ENCODE results near the gene ISOC2.
"Not testable (repeated sequence)": the region's sequence is repeated elsewhere in the genome, so short reads cannot be mapped to it uniquely, and the experiment has no call there.

The ISOC2 gene

DNA sequence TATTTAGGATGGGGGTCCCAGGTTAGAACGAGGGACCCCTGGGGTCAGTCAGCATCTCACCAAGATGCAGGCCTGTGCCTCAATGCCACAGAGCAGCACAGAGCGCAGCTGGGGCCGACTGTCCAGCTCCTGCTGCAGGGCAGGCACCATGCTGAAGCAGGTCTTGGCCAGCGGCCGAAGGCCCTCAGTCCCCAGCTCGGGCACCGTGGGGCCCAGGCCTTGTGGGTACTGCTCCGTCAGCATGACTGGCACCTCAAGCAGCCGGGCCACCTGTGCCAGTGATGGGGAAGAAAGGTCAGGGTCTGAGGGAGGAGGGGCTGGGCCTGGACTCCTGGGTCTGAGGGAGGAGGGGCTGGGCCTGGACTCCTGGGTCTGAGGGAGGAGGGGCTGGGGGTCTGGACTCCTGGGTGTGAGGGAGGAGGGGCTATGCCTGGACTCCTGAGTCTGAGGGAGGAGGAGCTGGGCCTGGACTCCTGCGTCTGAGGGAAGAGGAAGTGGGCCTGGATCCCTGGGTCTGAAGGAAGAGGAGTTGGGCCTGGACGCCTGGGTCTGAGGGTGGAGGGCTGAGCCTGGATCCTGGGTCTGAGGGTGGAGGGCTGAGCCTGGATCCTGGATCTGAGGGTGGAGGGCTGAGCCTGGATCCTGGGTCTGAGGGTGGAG, 5.7 kb downstream of the ISOC2 start:
- DNase-seq = no peak

DNA sequence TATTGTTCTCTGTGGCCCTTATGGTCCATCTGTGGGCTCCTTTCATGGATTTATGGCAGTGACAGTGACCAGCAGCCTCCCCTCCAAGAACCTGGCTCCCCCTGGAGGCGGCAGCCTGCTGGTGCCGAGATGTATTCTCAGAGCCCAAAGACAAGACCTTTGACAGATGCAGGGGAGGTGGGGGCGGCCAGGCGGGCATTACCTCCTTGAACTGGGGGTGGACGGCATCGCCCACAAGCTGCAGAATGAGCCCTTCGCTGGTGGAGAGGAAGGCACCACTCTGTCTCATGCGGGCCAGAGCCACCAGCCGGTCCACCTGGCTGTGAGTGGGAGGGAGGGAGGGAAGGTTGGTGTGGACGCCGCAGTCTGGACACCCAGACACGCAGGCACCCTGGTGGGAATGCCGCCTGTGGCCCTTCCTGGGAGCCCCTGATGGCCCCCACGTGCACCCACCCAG, 6.6 kb downstream of the ISOC2 start:
- DNase-seq = peak; percentile 65

DNA sequence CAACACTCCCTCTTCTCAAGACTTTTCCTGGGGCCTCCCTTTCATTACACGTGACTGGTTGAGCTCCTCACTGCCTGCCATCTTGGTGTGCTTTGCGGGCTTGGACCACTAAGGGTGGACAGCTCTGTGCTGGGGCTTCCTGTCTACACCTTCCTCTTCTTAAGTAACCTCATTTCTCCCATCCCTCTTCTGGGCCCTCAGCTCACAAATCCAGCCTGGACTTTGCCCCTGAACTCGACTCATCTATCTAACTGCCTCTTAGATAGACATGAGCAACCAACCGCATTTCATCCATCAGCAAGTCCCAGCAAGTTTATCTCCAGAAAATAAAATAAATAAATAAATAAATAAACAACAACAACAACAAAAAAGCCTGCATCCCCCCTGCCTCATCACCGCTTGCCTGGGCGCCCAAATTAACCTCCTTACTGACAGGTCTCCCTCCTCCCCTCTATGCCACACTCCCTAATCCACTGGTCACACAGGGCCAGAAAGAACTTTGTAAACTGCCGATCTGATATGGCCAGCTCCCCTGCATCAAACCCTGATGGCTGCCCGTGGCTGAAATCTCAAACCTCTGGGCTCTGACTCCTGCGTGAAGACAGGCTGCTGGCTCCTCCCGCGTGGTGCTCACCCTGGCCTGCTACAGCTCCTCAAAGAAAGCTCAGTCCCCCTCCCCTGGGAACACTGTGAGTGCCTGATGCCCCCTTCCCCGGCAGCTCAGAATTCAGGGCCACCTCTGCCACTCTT, 7.8 kb downstream of the ISOC2 start:
- DNase-seq = no peak

DNA sequence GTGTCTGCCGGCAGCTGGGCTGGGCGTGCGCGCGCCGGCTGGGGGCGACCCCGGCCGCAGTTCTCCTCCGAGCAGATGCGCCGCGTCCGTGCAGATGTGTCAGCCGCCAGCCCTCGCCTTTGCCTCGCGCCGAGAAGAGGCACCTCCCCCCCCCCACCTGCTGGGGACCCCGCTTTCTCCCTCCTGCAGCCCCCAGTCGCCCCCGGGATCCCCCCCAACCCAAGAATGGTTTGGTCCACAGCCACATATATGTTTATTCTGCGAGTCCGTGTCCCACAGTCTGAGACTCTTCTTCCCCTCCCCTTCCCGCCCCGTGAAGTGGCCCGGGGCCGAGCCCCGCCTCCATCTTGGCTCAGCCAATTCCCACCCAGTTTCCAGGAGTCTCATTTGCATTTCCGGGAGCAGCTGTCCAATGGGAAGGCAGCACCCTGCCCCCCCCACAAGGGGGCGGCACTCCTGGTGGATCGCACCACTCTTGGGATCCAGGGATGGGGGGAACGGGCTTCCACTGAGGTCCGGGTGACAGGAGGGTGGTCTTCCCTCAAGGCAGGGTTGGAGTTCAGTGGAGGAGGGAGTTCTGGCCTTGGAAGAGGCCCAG, 8.6 kb downstream of the ISOC2 start:
- peak; percentile 52 for DNase-seq

DNA sequence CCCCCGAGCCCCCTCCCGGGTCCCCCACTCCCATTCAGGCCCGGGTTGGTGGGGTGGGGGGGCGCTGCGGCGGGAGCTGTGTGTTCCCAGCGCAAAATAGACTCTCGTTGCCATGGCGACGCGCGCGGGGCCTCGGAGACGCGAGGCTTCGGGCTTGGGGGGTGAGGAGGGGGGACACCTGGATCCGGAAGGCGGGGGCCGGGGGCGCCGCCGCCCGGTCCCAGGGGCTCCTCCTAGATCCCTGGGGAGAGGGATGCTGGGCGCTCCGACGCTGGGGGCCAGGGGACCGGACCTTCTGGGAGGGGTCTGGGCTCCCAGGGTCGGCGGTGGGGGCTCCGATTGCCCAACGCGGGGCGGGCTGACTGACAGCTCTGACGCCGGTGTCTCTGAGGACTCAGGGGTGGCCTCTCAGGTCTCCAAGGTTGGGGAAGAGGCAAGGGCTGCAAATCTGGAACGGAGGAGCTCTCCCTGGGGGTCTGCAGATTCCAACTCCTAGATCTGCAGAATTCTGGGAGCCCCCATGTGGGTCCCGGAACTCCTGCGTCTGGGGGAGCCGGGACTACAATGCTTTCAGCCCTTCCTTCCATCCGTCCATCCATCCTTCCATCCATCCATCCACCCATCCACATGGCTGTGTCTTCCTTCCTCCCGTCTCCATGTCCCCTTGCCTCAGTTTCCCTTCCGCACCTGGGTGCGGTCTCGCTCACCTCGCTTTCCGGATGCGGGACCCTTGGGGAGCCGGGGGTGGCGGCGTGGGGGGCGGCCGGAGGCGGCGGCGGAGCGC, 9.3 kb downstream of the ISOC2 start:
- DNase-seq = peak; percentile 32

DNA sequence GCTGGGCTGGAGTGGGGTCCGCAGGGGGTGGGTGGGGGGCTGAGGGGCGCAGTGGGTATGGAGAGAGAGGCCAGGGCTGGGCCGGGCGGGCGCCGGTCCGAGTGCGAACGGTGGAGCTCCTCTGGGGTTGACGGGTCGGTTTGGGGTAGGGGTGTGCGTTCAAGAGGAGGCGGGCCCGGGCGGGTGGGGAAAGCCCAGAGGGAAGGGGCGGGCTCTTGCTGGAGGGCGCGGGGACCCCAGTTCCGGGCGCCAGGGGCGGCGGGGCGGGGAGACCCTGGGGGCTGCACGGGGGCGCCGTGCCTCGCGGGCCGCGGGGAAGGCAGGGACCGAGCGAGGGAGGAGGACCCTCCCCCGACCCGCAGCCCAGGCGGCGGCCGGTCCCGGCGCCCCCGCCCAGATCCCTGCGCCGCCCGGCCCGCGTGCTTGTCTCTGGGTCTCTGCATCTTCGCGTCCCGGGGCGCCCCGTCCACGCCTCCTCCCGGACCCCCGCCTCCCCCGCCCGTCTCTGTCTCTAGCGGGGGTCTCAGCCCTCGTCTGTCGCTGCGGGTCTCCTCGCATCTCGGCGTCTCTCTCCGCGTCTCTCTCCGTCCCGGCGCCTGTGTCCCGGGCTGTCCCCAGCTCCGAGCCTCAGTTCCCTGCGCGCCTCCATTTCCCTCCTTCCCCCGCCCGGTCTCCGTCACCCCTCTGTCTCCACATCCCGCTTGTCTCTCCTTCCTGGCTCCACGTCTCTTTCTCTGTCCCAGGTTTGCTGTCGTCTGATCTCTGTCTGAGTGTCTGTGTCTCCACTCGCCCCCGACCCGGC, 10.1 kb downstream of the ISOC2 start:
- peak; percentile 26 for DNase-seq

DNA sequence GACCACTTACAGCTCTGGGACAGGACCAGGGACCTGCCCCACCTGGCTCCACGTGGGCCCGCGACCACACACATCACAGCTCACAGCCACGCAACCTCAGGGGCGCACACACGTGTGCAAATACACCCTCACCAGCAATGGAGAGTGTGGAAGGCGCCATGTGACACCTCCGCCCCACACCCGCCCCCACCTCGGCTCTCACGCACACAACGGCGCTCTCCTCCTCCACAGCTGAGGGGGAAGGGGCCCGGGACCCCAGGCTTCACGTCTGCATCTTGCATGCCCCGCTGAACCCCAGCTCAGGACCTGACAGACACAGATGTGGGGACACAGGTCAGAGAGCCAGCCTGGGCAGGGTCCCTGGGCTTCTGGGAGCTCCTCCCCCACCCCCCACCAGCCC, 12.0 kb downstream of the ISOC2 start:
- DNase-seq = no peak

DNA sequence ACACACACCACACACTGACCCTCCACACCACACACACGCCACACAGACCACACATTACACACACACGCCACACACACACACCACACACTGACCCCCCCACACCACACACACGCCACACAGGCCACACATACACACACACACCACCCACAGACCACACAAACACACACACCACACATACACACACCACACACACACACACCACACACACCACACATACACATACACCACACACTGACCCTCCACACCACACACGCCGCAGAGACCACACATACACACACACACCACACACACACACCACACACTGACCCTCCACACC, 13.3 kb downstream of the ISOC2 start:
- DNase-seq = not testable (repeated sequence)

DNA sequence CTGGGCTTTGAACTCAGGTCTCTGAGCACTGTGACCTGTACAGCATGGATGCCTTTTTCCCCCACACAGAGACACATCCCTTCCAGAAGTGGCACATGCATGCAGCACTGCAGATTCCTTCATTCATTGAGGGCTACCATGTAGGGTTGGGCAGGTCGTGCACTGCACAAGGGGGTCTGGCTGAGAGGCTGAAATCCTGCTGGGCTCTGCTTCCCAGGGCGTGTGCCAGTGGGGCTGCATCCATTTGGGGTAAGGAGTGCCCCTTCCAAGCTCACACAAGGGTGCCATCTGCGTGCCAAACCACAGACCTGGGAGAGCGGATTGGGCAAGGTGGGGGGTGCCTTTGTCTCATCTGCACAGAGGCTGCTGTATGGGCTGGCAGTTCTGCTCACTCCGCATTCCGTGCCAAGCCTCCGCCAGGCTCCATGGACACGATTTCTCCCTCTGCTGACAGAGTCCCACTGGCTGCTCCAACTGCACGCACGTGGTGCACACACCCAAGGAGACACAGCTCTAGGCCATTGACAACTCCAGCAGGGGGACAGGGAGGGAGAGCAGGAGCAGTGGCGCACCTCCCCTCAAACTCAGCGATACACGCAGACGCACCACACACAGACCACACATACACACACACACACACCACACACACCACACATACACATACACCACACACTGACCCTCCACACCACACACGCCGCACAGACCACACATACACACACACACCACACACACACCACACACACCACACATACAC, 13.8 kb downstream of the ISOC2 start:
- DNase-seq = no peak

DNA sequence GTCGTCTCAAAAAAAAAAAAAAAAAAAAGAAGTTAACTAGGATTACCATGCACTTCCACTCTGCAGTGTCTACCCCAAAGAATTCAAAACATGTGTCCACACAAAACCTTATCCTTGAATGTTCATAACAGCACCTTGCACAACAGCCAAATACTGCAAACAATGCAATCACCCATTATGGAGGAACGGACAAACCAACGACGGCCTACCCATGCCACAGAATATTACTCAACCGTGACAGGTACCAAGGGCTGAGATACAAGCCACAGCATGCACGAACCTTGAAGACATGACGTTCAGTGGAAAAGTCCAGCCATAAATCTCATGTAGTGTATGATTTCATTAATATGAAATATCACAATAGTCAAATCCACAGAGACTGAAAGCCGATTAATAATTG, 15.4 kb downstream of the ISOC2 start:
- DNase-seq = no peak

DNA sequence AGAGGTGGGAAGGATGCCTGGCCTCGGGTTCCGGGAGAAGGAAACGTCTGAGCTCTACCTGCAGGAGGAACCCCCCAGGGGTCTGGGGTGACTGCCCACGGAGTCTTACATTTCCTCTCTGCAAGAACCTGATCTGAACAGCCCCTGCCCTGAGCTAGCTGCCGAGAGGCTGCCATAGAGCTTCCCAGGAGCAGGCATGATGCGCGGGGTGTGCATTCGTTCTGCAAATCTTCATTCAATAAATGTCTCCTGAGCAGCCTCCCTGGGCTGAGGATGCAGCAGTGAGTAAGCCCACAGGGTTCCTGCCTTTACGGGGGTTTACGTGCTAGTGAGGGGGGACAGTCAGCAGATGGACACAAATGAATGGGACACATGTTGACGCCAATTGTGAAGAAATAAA, 16.8 kb downstream of the ISOC2 start:
- DNase-seq = no peak

DNA sequence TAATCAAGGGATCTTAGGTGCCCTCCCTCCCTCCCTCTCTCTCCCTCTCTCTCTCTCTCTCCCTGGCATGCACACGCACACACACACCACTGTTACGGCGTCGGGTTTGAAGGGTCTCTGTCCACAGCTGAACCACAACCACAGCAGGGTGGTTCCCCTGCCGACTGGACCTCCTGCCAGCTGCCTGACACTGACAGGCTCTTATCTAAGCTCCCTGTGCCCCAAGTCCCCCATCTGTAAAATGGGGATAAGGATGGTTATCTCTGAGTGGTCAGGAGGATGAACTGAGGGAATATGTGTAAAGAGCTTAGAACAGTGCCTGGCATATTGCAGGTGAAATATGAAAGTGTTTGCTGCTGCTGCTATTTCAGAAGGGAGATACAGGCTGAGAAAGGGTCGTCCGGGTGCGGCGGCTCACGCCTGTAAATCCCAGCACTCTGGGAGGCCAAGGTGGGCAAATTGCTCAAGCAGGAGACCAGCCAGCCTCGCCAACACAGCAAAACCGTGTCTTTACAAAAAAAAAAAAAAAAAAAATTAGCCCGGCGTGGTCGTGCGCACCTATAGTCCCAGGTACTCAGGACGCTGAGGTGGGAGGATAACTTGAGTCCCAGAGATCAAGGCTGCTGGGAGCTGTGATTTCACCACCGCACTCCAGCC, 17.5 kb downstream of the ISOC2 start:
- no peak for DNase-seq

DNA sequence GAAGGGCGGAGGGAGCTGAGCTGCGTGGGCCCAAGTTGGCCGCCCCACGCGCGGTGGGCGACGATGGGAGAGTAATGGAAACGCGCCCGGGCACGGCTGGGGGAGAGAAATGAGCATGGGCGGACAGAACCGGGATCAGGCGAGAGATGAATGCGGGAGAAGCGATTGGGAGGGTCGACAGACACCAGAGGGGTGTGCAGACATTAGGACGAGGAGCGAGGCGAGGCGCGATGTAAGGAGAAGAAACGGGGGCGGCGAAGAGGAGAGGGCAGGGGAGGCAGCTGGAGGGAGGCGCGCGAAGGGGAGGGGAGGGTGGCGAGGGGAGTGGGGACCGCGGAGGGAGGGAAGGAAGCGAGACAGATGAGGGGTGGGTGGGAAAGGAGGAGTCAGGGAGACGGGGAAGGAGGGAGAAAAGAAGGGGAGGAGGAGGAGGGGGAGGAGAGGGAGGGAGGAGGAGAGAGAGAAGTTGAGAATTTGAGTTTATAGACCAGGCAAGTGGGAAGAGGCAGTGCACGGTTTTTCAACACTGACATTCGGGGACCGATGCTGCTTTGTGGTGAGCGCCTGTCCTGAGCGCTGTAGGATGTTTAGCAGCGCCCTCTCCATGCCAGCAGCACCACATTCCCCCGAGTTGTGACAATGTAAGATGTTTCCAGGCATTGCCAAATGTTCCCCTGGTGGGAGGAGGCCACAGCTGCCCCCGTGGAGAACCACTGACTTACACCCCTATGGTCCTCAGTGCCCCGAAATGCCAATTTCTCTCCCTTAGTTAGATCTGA, 18.2 kb downstream of the ISOC2 start, which contains the start of gene SHISA7:
Gene SHISA7 (minus strand): TSS at position 256 of the 779 bp plus-strand sequence. CDS start 437 bp downstream, outside the sequence.
- no peak for DNase-seq

DNA sequence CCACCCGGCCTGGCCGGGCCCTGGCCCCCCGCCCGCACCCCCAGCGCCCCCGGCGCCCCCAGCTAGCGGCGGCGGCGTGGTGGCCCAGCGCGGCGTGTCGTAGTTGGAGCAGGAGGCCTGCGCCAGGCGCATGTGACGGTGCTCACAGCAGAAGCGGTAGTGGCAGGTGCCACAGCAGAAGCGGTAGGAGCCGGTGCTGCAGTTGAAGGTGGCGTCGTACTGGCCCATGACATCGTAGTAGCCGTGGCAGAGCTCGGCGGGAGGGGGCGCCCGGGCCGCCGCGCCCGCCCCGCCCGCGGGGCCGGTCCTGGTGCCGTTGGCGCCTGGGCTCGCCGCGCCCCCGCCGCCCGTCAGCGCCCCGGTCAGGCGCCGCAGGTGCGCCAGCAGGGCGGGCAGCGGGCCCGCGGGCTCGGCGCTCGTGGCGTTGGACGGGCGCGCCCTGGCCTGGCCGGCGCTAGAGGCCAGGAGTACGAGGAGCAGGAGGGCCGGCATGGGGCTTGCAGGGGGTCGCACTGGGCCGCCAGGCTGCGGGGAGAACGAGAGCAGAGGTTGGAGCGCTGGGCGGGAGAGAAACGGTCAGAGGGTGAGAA, 19.0 kb downstream of the ISOC2 start:
- no peak for DNase-seq

DNA sequence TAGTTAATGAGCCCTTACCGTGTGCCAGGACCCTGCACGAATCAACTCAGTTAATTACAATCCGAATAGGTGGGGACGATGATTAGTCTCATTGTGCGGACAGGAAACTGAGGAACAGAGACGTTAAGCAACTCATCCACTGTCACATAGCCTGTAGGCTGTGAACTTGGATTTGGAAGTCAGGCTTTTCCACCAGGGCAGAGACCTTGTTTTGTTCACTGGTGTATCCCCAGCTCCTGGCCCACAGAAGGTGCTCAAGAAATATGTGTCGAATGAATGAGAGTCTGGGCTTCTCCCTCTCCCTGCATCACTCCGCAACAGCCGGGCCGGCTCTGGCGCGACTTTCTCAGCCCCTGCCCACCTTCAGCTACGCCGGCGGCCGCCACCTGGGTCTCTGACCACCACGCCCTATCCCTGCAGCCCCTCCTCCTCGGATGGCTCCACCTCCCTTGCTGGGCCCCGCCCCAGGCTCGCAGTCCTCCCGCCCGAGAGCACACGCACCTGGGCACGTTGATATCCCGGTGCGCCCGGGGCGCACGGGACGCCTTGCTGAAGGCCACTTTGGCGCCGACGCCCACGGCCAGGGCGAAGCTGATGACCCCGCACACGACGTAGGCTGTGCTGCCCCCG, 19.6 kb downstream of the ISOC2 start:
- no peak for DNase-seq

DNA sequence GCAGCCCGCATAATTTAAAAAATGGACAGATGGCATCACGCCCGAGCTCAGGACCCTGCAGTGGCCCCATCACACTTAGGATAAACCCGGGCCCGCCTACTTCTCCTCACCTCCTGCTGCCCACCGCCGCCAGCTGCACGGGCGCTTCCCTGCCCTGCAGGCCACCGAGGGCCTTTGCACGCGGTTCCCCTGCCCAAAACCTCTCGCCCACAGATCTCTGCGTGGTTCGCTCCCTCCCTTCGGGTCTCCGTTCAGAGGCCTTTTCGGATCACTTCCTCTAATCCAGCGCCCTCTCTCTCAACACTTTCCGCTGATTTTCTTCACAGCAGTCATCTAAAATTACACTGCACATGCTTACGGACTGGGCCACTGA, 20.1 kb downstream of the ISOC2 start:
- DNase-seq = no peak

DNA sequence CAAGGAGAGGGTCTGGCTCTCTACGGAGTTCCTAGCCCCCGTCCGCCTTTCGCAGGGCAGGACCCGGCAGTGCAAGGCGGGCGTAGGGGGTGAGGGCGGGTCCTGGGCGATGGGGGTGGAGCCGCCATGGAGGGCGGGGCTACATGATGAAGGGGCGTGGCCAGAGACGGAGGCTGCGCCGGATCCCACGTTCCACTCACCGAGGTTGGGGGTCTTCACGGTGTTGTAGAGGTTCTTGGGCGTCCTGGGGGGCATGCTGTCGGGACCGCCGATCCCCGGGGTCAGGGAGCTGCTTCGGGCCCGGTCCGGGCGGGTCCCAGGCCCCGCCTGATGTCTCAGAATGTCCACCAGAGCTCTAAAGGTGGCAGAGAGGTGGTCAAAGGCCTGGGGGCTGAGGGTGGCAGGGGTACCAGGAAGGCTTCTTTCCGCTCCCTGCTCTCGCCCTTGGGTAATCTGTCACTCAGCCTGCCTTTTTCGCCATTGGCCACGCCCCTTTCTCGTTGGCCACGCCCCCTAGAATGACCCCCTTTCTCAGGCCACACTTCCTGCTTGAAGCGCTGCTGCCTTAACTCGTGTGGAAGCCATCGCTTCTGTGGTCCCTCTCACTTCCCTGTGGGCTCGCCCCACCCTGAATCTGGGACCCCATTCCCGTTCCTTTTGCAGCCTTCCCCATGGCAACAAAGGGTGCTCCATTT, 20.9 kb downstream of the ISOC2 start:
- no peak for DNase-seq

DNA sequence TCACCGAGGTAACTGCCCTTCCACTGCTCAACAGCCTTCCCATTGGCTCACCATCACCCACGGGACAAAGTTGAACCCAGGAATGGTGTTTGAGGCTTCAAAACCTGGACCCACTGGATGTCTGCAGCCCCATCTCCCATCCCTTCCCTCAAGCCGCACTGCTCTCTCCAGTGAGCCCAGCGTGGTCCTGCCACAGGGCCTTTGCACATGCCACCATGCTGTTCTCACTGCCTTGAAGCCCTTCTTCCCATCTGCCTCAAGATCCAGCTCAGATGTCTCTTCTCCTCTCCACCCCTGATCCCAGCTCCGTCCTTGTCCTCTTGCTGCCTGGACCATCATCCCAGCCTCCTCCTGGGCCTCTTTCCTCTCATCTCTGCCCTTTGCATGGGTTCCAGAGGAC, 22.4 kb downstream of the ISOC2 start:
- DNase-seq = no peak

DNA sequence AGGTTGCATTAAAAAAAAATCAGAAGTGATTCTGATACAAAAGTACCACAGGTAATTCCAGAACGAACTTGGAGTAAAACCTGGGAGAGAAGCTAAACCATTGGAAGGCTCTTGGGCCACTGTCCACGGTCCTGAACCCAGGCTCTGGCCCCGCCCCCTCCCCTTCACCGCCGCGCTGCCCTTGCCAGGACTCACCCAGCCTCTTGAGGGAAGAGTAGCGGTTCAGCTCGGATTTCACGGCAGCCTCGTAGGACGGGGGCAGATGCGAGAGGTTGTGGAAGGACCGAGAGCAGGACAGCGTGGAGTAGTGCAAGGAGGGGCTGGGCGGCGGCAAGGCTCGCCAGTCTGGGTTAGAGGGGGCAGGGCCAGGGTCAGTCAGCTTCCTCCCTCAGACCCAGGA, 24.0 kb downstream of the ISOC2 start:
- DNase-seq = peak; percentile 36

Data from CD4-positive, alpha-beta T cell treated with Interleukin-17A for 4 hours (primary cell).